HG03064 (cell line): ENCODE results near the gene ORM1.
"Not testable (repeated sequence)": the region's sequence is repeated elsewhere in the genome, so short reads cannot be mapped to it uniquely, and the experiment has no call there.

Experiments
- ATAC-seq: cut with Tn5 transposase; IDR thresholded peaks from one replicate; pipeline ENCODE4 v1.9.1; 2021; ENCODE audit warnings: low read depth; ENCODE audit not compliant: unreplicated experiment

ORM1 gene

DNA sequence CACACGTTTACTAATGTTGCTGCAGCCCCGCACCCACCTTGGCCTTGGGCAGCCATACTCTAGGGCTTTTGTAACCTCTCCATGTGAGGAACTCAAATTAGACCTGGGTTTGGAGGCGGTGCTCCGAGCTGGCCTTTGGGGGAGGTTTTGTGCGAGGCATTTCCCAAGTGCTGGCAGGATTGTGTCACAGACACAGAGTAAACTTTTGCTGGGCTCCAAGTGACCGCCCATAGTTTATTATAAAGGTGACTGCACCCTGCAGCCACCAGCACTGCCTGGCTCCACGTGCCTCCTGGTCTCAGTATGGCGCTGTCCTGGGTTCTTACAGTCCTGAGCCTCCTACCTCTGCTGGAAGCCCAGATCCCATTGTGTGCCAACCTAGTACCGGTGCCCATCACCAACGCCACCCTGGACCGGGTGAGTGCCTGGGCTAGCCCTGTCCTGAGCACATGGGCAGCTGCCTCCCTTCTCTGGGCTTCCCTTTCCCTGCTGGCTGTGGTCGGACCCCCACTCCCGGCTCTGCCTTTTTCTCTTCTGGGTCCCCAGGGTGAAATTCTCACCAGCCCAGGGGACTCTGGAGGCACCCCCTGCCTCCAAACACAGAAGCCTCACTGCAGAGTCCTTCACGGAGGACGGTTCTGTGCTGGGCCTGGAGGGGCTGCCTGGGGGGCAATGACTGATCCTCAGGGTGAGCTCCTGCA lies at the start of gene ORM1:
Gene ORM1 (plus strand): TSS at position 268 of the 701 bp plus-strand sequence. CDS start 36 bp downstream, at position 304.
- ATAC-seq: not testable (repeated sequence)

DNA sequence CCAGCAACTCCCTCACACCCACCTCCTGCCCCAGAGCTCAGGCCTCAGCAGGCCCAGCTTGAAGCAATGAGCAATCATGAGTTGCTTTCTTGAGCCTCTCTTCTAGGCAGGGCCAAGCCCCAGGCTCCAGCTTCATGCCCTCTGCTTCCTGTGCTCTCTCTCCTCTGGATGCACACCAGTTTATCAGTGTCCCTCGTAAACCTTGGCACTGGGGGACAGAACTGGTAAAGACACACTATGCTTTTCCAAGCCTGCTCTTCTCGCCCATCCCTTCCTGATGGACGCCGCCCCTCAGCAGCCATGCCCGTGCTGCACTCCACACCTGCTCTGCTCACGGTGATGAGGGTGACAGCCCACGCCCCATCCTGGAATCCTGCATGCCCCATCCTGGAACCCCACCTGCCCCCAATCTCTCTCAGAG lies 49.4 kb upstream of the ORM1 start:
- no peak for ATAC-seq

DNA sequence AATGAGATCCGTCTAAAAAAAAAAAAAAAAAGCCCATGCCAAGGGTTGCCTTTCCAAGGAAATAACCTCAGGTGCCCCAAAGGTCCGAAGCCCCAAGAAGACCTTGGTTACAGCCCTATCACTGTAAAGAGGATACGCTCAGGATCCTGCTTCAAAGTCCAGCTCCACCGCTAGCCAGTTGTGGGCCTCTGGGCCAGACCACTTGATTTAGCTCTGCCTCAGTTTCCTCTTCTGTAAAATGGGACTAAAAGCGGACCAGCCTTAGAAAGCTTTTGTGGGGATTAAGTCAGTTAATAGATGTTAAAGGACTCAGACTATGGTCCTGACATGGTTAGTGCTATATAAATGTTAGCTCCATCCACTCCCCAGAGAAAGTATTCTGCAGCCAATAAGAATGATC lies 48.7 kb upstream of the ORM1 start:
- no peak for ATAC-seq

DNA sequence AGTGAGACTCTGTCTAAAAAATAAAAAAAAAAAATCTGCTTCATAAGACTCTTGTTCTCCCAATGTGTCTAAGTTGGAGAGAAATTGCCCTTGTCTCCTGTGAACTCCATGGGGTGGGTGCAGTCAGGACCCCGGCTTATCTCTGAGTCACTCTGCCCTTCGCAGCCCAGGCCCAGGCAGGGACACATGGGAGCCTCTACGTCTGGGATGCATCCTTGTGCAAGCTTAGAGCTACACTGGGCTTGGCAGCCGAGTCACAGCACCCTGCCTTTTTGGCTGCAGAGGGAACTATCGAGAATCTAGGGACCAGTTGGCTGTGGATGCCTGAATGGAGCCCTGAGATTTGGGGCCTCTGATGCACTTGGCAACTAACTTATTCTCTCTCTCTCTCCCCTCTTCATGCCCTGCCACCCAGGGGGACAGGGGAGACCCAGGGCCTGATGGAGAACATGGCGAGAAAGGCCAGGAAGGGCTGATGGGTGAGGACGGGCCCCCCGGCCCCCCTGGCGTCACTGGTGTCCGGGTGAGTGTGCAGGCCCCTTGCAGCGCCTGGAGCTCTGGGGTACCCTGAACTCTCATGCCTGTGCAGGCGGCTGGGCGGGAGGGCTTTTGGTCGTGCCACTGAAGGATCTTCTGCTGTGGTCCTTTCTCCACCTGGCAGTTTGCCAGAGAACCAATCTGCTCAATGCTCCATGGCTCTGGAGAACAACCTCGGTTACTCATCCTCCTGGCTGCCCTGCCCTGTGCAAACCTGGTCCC lies 47.5 kb upstream of the ORM1 start:
- ATAC-seq: no peak

DNA sequence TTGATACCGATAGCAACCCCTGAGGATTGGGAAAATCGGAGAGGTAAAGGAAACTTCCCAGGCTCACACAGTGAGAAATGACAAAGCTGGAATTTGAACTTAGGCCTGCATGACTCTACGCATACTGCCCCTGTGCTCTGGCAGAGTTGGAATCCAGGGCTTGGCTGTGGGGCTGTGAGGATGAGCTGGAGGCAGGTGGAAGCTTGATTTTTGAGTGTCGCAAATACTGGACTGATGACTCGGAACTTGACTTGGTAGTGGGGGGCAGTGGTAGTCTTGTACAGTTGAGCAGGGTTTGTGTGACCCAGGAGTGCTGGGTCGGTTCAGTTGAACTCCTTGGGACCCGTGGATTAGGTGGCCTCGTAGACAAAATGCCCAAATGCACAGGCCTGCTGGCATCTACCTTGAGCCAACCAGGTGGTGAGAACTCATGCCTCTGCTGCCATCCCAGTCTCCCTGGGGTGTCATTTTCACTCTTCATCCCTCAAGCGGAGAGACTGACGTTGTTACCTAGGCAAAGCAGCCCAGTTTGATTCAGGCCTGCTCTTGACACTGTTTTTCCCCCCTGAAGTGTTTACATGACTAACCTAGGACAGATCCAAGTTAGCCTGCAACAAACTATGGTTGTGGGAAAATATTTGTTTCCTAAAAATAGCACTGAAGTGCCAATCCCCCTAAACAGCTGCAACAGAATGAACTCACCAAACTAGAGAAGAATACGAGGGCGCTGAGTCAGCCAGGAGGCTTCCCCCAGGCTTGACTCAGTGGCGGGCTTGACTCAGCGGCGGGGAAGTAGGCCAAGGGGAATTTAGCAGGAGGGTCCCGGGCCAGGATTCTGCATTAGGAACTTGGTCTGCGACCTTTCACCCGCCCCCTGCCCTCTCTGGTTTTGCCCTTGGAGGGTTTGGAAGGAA lies 45.7 kb upstream of the ORM1 start:
- ATAC-seq: no peak

DNA sequence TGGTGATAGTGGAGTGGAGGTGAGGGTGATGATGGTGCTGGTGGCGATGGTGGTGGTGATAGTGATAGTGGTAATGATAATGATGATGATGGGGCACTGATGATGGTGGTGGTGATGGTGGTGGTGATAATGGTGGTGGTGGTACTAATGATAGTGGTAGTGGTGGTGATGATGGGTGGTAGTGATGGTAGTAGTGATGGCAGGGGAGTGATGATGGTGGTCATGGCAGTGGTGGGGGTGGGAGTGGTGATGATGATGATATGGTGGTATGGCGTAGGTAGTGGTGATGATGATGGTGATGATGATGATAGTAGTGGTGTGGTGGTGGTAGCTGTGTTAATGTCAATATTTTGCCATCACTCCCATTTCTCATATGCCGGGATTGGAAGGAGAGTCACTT lies 44.5 kb upstream of the ORM1 start:
- ATAC-seq: no peak

DNA sequence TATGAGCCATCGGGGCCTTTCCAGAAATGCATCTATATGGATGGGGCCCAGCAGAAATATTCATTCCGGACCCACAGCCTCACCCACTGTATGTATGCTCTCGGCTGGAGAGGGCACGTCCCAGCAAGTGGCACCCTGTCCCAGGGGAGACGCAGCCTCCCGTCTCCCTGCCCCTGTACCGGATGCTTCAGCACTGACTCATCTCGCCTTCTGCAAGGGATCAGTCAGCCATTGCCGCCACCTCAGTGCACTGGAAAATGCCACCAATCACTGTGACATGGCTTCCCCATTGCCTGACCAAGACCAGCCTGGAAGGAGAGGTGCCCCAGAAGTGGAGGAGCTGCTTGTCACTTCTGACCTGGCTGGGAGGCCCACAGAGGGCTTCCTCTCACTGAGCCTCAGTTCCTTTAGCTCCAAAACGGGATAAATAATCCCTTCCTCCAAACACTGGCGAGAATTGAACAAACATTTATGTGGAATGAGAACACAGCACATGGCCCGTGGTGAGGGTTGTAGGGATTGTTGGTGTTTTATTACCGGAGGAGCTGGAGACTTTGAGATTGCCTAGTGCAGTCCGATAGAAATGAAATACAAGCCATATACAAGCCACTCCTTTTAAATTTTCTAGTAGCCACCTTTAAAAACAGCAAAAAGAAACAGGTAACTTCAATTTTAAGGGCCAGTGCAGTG lies 43.9 kb upstream of the ORM1 start:
- ATAC-seq: no peak

DNA sequence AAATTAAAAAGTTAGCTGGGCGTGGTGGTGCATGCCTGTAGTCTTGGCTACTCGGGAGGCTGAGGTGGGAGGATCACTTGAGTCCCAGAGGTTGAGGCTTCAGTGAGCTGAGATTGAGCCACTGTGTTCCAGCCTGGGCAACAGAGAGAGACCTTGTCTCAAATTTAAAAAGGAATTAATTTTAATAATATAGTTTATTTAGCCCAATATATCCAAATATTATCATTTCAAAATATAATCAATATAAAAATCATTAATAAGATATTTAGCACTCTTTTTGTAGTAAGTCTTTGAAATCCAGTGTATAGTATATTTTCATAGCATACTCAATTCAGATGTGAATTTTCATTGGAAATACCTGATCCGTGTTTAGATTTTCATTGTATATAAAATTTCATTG lies 43.2 kb upstream of the ORM1 start:
- no peak for ATAC-seq

DNA sequence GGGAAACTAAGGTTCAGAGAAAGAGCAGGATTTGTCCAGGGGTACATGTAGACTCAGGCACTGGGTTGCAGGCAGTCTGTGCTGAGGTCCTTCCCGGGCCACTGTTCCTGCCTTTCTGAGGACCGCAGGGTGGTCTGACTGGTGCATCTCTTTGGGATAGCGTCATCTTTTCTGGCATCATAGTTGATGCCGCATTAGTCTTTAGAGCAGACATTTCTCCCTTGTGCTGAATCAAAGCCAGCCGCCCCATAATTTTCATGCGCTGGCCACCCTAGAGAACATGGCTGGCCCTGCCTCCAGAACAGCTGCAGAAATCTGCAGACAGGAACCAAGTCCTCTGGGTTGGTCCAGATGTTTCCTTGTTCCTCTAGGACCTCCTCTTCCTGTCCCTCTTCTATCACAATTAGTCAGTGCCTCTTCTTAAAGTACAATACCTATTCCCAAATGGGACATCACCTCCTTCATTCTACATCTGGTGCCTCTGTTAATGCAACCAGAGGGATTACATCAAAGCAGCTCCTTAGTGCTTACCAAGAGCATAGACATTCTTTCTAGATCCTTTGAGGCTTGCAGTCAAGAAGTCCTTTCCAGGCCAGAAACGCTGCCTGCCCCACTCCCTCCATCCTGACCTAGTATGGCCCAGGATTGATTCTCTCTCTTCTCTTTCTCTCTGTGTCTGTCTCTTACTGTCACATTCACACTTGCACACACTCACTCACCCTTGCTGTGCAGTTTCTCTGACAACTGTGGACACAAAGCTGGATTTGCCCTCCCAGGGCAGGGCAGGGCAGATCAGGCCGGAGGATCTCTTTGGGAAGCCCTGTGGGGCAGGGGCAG lies 42.0 kb upstream of the ORM1 start:
- ATAC-seq: no peak

DNA sequence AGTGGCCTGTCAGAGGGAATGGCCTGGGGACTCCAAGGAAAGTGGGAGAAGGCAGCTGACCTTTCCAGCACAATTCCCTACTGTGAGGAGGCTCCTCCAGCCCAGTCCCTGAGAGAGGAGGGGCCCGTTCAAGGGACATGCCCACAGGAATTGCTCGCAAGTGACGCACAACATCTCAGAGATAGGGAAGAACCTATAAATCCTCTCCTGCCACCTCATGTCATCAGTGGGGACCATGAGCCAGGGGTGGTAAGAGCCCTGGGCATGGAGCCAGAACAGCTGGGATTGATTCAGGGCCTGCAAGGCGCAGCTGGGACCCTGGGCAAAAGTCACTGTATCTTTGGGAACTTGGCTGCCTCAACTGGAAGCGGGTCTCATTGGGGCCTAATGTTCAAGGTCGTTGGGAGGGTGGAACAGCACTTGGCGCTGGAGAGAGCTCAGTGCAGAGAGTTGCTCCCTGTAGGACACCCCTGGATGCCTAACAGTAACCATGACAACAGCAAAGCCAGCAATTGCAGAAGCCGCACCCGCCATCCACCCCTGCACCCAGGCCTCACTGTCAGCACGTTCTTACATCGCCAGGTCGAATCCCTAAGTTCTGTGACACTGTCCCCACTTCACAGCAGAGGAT lies 41.3 kb upstream of the ORM1 start:
- no peak for ATAC-seq

DNA sequence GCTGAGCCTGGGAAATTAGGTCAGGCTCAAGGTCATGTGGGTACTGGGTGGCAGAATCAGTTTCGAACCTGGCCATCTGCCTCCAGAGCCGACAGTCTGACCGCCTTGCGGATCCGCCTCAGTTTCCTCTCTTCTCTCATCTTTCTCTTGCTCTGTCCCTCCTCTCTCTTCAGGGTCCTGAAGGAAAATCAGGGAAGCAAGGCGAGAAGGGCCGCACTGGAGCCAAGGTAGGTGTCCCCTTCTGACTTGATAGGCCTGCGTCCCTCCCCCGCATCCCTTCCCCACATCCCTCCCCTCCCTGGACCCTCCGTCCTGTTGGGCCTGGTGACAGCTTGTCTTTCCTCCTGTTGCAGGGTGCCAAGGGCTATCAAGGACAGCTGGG lies 40.8 kb upstream of the ORM1 start:
- no peak for ATAC-seq

DNA sequence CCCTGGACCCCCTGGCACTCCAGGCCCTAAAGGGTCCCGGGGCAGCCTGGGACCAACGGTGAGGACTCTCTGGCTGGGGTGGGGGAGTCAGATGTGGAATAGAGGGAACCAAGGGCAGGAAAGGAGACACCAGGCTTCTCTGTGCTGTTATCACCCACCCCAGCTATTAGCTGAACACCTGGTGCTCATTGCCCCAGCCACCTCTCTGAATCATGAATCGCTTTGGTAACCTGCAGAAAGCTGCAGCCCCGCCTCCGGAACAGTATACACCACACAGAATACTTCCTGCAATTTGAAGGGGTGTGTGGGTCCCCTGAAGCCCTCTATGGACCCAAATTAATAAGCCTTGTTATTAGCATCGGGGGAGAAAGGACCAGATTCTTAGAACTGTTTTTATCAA lies 40.4 kb upstream of the ORM1 start:
- no peak for ATAC-seq

DNA sequence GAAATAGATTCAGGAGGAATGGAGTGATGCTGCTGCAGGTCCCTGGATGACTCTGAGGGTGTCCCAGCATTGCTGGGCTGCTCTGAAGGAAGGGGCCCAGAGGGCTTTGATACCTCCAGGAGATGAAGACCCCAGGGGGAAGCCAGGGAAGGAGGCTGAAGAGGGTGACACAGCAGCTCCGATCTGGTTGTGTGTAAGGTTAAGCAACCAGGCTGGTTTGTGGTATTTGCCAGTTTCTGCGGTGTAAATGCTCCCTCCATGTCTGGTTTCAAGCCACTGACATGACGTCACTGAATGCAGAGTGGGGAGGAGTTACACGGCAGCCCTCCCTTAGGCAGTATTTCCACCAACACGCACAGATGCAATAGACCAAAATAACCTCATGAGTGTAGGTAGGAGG lies 40.0 kb upstream of the ORM1 start:
- ATAC-seq: no peak

DNA sequence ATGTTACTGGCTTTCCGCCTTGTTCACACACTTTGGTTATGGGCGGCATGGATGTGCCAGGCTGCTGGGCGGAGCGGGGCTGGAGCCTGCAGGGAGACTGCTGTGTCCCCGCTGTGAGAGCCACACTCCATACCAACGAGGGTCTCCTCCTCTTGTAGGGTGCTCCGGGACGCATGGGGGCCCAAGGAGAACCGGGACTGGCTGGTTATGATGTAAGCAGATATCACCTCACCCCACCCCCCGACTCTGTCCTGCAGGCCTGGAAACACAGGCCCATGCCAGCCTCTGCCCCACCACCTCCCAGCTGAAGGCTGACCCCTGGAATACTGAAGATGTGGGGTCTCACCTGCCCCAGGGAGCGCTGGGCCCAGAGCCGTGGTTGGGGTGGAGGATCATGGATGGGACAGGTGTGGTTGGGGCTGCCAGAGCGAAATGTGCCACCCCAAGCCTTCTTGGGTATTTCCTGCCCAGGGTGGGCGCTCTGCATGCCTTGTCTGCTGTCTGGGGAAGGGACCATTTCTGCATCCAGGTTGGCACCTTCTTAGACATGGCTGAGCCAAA lies 39.3 kb upstream of the ORM1 start:
- ATAC-seq: no peak

DNA sequence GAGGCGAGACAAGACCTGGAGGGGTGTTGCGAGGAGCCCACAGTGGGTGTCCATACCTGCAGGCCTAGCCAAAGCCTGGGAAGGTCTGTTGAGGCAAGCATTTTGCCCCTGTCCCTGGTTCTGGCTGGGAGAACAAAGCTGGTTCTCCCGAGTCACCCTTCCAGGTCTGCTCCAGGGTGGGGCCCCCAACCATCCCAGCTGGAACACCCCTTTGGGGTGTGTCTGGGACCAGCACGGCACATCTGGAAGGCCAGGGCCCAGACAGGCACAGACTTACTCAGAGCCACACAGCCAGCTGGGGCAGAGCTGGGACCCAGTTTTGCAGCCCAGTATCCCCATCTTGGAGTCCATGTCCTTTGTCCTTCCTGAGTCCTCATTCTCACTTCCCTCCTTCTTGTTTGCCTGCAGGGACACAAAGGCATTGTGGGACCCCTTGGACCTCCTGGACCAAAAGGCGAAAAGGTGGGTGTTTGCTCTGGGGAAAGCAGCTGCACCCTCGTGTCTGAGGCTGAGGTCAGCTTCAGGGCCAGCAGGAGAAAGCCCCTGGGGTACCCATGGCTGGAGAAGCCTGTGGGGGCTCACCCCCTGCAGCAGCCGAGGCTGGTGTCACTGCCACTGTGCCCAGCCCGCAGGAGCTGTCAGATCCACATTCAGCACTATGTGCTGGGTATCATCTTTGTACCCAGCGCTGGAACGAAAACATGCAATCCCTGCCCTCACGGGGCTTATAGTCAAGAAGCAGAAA lies 38.4 kb upstream of the ORM1 start:
- no peak for ATAC-seq

DNA sequence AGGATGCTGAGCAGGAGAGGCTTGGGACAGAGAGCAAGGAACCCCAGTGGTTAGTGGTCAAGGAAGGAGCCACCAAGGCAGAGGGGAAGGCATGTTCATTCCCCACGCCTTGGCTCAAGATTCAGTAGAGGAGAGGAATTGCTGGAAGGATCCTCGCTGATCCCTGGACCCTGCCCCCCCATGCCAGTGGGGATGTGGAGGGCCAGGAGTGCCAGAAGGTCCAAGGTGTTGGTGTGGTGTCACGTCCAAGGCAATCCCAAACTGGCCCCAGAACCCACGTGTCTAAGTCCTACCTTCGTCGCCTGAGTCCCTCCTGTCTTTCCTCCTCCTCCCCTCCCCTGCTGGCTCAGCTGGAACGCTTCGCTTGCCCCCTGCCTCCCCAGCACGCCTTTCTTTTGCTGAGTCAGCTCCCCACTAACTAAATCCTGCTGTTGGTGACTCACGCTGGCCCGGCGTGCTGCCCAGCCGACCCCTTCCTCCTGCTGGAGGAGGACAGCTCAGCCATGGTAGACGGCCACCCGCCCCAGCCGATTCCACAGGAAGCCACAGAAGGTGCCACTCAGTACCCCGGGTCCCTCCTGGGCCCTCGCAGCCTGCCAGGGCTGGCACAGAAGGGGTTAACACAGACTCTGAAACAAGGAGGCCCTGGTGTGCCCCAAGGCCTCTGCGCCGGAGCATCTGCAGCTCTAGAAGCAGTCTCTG lies 37.6 kb upstream of the ORM1 start:
- ATAC-seq: no peak

DNA sequence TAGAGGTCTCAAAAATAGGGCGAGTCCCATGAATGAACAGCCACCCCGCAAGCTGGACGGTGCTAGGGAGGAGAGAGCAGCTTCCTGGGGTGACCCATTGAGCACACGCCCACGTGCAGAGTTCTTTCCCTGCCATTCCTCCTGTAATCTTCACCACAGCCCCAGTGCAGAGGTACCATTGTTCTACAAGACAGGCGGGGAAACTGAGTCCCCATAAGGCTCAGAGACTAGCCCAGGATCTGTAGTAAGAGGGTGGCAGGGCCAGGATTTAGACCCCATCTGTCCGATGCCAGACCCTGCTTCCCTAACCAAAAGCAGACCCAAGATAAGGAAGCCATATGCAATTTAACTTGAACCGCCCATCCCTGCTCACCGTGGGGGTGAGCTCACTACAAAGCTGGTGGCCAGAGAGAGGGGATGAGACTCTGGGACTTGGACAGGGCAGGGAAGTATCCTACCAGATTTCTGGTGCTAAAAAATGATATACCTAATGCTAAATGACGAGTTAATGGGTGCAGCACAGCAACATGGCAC lies 36.7 kb upstream of the ORM1 start:
- ATAC-seq: no peak
